ENCODE results near the gene CATSPER3. TPM values are rescaled to one million over a fixed set of nuclear protein-coding genes. Genes with fewer than 3 reads are reported as not detected.

CATSPER3 gene
- not detected for total RNA-seq

GRCh38 chr5:134967607-134968006 lies at the start of gene CATSPER3:
CATSPER3 (plus strand) TSS chr5:134967907; CDS start chr5:134967992, 85 bp downstream.

GRCh38 chr5:135033901-135034235 lies 66.2 kb downstream of the CATSPER3 start, which contains the start of gene PITX1:
PITX1 (minus strand) TSS chr5:135034228; CDS start chr5:135033881, 347 bp downstream.

Small RNAs within 50 kb of the gene (small RNA-seq; reads per million reads assigned to genes)
- gene MIR4461 (ENCODE audit: low replicate concordance) (not detected), gene MTND3P25 (ENCODE audit: low replicate concordance) (not detected), gene MTND4LP30 (ENCODE audit: low replicate concordance) (not detected)

Other genes starting within 250 kb of the CATSPER3 start
- 55.1 TPM for gene CAMLG, start 229.4 kb upstream of the CATSPER3 start, total RNA-seq
- gene DDX46, start 209.1 kb upstream of the CATSPER3 start, total RNA-seq: 63.2 TPM
- 88.9 TPM for gene C5orf24, start 121.9 kb upstream of the CATSPER3 start, total RNA-seq
- gene TXNDC15, start 93.5 kb upstream of the CATSPER3 start, total RNA-seq: 102 TPM
- gene PCBD2, start 62.8 kb upstream of the CATSPER3 start, total RNA-seq: 11.3 TPM
- gene PITX1, start 66.3 kb downstream of the CATSPER3 start, total RNA-seq: not detected

Data from parietal lobe (tissue), 2 donors.